Suprapubic skin (tissue), 4 donors: ENCODE results near the gene GFPT1.

ENCODE experiments used
- EP300 ChIP-seq: sonication (generic); formaldehyde crosslinking; IDR thresholded peaks from one replicate; pipeline ENCODE4 v1.6.1; 2017; ENCODE audit warnings: antibody characterized with exemption
- POLR2A ChIP-seq, 2 donors: fragments of 450-650 bp; IDR thresholded peaks; one replicate each; pipeline ENCODE4 v1.6.1; 2017; ENCODE audit warnings: antibody characterized with exemption in 2 of 2, mild to moderate bottlenecking in 2 of 2, moderate library complexity in 2 of 2
- POLR2AphosphoS5 ChIP-seq, 3 donors: sonication (generic); formaldehyde crosslinking; IDR thresholded peaks; one replicate each; pipeline ENCODE4 v1.6.1; 2017; ENCODE audit warnings: antibody characterized with exemption in 3 of 3
- TF ChIP-seq, protein P1 (sequence below), 2 donors: fragments of 200-600 bp in 1 of 2; fragments of 450-650 bp in 1 of 2; sonication (generic) in 1 of 2; IDR thresholded peaks; one replicate each; pipeline ENCODE4 v1.5.1; 2016 to 2019; ENCODE audit warnings: antibody characterized with exemption in 2 of 2, mild to moderate bottlenecking in 1 of 2, moderate library complexity in 1 of 2

DNA sequence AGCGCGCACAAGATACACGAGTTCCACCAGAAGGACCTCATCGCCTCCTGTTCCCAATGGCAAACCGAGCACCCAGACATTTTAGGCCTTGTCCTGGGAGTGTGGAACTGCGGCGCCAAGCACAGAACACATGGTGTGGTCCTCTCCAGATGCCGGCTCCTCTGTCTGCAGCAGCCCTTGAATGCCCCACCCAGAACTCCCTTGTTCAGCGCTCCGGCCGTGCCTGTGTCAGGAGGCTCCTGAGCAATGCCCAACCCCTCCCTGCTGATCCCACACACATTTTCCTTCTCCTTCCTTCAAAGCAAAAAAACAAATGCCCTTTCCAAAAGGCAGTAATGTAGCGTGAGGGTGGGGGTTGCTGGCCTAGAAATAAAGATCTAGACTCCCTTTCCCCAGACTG, 89.8 kb downstream of the GFPT1 start:
- no peak for TF ChIP-seq POLR2AphosphoS5 (IDR thresholded peaks at IDR 0.05)
- no peak for TF ChIP-seq POLR2A (IDR thresholded peaks at IDR 0.05)
- TF ChIP-seq, protein P1, sequence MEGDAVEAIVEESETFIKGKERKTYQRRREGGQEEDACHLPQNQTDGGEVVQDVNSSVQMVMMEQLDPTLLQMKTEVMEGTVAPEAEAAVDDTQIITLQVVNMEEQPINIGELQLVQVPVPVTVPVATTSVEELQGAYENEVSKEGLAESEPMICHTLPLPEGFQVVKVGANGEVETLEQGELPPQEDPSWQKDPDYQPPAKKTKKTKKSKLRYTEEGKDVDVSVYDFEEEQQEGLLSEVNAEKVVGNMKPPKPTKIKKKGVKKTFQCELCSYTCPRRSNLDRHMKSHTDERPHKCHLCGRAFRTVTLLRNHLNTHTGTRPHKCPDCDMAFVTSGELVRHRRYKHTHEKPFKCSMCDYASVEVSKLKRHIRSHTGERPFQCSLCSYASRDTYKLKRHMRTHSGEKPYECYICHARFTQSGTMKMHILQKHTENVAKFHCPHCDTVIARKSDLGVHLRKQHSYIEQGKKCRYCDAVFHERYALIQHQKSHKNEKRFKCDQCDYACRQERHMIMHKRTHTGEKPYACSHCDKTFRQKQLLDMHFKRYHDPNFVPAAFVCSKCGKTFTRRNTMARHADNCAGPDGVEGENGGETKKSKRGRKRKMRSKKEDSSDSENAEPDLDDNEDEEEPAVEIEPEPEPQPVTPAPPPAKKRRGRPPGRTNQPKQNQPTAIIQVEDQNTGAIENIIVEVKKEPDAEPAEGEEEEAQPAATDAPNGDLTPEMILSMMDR (IDR thresholded peaks at IDR 0.05): no peak
- TF ChIP-seq EP300: no peak
